ENCODE results near the gene CIRBP.
"Not testable (repeated sequence)": the region's sequence is repeated elsewhere in the genome, so short reads cannot be mapped to it uniquely, and the experiment has no call there.

CIRBP gene

DNA sequence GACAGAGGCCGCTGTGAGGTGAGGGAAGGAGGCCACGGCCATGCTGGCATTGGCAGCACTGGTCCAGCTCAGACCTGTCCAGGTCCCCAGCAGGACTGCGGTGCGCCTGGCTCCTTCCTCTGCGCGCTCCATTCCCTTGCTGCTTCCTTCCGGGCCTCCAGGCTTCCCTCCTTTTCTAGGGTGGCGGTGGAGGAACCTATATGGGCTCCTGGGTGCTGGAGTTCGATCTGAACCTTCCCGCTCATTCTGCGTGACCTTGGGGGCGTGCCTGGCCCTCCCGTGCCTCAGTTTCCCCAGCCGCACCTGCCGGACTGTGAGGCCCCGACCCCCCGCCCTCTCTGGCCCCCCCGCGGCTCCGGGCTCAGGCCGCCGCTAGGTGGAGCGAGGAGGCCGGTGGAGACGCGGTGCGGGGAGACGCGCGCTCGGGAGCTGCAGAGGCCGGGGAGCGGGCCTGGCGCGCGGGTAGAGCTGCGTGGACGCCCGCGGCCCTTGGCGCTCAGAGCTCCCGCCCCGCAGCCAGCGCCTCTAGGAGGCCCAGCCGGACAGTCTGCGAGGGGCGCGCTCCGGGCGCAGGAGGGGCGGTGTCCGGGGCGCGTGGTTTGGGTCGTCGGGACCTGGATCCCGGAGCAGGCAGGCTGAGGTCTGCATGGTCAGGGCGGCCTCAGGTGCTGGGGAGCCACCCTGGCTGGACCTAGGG is 46.5 kb downstream of the CIRBP start:
- DNase-seq: peak; percentile 77

DNA sequence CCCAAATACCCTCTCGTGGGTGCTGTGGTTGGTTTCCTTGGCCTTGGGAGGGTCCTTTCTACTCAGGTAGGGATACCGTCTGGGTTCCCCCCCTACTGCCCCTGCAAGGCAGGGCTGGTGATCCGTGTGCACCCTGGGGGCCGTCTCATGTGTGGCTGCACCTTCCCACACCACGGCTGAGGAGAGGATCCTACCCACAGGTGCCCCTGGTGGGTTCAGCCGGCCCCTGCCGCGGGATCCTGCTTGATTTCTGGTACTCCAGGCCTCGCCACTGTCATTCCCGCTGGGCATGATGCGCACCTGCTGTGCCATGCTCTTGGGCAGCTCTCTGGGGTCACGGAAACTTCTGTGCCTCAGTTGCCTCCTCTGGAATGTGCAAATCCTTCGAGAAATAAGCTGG is 47.3 kb downstream of the CIRBP start:
- DNase-seq: no peak

DNA sequence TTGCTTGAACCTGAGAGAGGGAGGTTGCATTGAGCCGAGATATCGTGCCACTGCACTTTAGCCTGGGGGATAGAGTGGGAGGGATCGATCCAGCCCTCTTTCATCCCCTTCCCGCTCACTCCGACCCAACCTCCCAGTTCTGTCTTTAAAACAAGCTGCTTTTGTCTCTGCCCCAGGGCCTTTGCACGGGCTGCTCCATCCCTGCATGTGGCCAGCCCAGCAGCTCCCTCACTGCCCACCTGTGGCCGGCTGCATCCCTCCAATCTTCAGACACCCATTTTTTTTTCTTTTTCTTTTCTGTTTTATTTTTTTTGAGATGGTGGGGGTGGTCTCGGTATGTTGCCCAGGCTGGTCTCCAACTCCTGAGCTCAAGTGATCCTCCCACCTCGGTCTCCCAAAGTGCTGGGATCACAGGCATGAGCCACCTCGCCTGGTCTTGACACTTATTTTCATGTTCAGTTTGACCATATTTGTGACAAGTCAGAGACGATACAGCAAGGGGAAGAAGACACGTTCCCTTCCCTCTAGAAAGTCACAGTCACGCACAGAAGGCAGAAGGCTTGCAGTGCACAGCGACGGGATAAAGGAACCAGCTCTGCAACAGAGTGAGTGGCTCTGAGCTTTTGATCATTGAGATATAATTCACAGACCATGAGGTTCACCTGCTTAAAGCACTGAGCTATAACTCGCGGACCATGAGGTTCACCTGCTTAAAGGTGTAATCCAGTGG is 48.3 kb downstream of the CIRBP start:
- peak; percentile 63 for DNase-seq

DNA sequence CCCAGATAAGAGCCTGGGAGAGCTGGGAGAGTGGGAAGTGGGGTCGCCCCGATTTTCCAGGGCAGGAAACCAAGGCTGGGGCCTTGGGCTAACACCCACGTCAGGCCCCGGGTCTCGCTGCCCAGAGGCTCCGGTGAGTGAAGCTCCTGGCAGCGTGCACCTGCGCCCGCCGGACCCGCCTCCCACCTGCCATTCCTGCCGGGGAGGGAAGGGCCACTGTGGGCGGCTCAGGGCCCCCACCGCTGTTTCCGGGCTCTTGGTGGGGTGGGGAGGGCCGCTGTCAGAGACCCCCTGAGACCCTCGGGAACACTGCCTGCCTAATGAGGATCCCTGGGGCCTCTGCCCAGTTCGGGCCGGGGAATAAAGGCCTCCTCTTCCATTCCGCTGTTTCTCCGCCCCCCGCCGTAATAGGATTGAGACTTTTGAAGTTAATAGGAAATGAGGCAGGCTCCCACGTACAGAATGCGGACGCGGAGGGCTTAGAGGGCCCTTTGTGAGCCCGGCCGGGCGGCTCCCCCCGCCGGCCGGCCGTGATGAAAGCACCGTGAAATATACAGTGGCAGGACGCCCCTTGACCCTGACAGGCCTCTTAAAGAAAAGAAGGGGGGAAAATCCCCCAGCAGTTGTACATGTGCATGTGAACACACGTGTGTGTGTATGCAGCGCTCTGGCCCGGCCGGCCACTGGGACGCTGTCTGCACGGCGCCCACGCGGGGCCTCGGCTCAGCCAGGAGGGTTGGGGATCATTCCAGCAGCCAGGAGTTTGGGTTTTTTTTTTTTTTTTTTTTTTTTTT is 49.7 kb downstream of the CIRBP start:
- DNase-seq: peak; percentile 61

DNA sequence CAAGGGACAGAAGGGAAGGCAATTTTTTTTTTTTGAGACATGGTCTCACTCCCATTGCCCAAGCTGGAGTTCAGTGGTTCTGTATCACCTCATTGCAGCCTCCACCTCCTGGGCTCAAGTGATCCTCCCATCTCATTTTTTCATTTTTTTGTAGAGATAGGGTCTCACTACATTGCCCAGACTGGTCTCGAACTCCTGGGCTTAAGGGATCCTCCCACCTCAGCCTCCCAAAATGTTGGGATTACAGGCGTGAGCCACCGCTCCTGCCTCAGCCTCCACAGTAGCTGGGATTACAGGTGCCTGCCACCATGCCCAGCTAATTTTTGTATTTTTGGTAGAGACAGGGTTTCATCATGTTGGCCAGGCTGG is 51.1 kb downstream of the CIRBP start:
- DNase-seq: not testable (repeated sequence)

DNA sequence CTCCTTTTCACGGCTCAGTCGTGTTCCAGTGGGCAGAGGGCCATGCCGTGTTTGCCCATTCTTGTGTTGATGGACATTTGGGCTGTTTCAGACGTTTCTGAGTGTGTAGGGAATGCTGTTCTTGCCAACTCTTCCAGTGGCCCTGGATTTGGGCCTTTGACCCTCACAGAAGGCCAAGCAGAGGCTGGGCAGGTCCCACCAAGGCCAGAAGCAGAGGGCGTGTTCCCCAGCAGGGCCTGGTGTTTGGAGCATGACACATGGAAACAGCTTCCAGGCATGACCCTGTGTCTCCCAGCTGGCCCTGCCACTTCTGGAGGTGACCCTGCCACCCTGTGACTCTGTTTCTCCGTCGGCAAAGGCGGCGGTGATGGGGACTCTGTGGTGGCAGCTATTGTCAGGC is 52.4 kb downstream of the CIRBP start:
- DNase-seq: no peak

DNA sequence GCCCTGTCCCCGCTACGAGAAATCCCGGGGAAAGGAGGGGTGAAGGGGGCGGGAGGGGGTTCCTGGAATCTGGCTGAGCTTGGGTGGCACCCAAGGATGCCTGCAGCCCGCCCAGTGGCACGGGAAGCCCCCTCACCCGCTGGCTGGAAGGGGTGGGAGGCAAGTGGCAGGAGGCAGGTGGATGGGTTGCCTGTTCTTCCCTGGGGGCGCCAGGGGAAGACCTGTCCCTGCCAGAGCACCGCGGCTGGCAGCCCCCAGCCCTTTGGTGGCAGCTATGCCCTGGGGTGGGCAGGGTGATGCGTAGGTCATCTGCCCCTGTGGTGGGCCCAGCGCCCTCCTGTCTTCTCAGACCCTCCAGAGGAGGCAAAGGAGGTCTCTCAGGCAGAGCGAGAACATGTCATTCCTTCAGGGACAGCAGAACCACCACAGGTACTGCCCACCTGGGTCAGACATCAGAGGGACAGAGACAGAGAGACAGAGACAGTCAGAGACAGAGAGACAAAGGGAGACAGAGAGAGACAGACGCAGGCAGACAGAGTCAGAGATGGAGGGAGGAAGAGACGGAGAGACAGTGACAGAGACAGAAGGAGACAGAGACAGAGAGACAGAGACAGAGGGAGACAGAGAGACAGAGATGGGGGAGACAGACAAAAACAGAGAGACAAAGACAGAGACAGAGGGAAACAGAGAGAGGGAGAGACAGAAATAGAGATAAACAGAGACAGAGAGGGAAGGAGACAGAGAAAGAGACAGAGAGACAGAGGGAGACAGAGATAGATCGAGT is 53.3 kb downstream of the CIRBP start:
- no peak for DNase-seq

DNA sequence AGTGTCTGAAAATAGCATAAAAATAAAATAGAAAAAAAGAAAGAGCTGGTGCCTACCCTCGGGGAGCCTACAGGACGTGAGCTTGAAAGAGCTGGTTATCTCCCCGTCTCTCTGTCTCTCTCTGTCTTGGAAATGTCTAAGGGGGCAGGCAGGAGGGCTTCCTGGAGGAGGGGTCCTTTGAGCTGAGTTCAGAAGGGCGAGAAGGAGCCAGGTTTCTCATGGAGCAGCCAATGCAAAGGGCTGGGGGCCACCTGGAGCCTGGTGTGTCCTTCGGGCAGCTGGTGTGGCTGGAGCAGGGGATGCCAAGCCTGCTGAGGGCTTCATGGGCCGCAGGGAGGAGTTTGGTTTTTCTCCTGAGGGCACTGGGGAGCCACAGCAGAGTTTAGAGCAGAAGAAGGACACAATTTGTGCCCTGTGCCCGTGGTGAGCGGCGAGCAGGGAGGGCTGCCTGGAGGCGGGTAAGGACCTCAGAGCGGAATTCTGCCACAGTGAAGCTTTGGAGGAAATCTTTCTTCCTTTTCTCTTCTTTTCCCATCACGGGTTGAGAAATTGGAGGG is 55.2 kb downstream of the CIRBP start:
- DNase-seq: no peak
